Upper lobe of left lung (tissue), 6 donors: Measurements from ENCODE around the gene HPSE2. TPM values are rescaled to one million over a fixed set of nuclear protein-coding genes. Genes with fewer than 3 reads are reported as not detected.

Source experiments
- ATAC-seq, 2 donors: fragments of 200-7000 bp; cut with Tn5 transposase; one replicate each; pipeline ENCODE4 v1.9.1; 2022; ENCODE audit warnings: mild to moderate bottlenecking in 2 of 2, moderate library complexity in 2 of 2; ENCODE audit not compliant: low FRiP score in 2 of 2
- DNase-seq, 2 donors: peaks; one replicate each; pipeline ENCODE4 v3.0.0-alpha.2; 2019 to 2020
- H3K27ac ChIP-seq, 4 donors: fragments of 200-600 bp; sonication (generic); one replicate each; pipeline ENCODE4 v1.5.1; 2016 to 2019
- H3K27me3 ChIP-seq, 4 donors: fragments of 200-600 bp; sonication (generic); one replicate each; pipeline ENCODE4 v1.5.1; 2017 to 2019
- H3K36me3 ChIP-seq, 4 donors: fragments of 200-600 bp; sonication (generic); one replicate each; pipeline ENCODE4 v1.5.1; 2016 to 2019
- H3K4me1 ChIP-seq, 4 donors: fragments of 200-600 bp; sonication (generic); one replicate each; pipeline ENCODE4 v1.5.1; 2018 to 2019
- H3K4me3 ChIP-seq, 4 donors: fragments of 200-600 bp; sonication (generic); one replicate each; pipeline ENCODE4 v1.5.1; 2017 to 2019; ENCODE audit warnings: mild to moderate bottlenecking in 2 of 4, moderate library complexity in 1 of 4
- H3K9me3 ChIP-seq, 4 donors: fragments of 200-600 bp; sonication (generic); one replicate each; pipeline ENCODE4 v1.5.1; 2018 to 2019
- CTCF ChIP-seq, 6 experiments: fragments of 450-650 bp in 4 of 6; fragments of 200-600 bp in 2 of 6; sonication (generic) in 2 of 6; IDR thresholded peaks; one replicate each; pipeline ENCODE4 v1.5.1; 2016 to 2019; ENCODE audit warnings: antibody characterized with exemption in 6 of 6
- EP300 ChIP-seq, 4 donors: sonication (generic); formaldehyde crosslinking; IDR thresholded peaks; one replicate each; pipeline ENCODE4 v1.5.1; 2017; ENCODE audit warnings: antibody characterized with exemption in 4 of 4, control low read depth in 2 of 4
- POLR2A ChIP-seq, 4 donors: fragments of 450-650 bp; IDR thresholded peaks; one replicate each; pipeline ENCODE4 v1.5.1; 2016 to 2017; ENCODE audit warnings: antibody characterized with exemption in 4 of 4, mild to moderate bottlenecking in 2 of 4
- POLR2AphosphoS5 ChIP-seq, 2 donors: sonication (generic); formaldehyde crosslinking; IDR thresholded peaks; one replicate each; pipeline ENCODE4 v1.5.1; 2017; ENCODE audit warnings: antibody characterized with exemption in 2 of 2
- WGBS, 2 donors: methylation state at CpG; one replicate each; pipeline ENCODE4 v1.1.5; 2017 to 2018; 5-methylcytosine and 5-hydroxymethylcytosine counted together
- total RNA-seq, 6 donors: library from RNA; depleted of rRNA in 4 of 6; stranded (reverse); fragments of >200 nt in 4 of 6; gene quantifications; one replicate each; pipeline versions ENCODE4 v1.1.0 to v1.2.1, GENCODE V29; 2016 to 2021
- donor health status: DM: no; HTN: no; CAD: no; lungs with moderate emphysema.
- donor health status: DM: no; HTN: yes; CAD: no; lungs with severe emphysema.

Gene HPSE2
- total RNA-seq, 6 donors from 2014 or later = 0.15 to 1.1 (median 0.91) TPM; not detected in 1

- no peak overlapping the region for H3K27ac ChIP-seq
- no peaks in the 10 kb centered on the region for H3K4me1 ChIP-seq
- H3K9me3 ChIP-seq = no peaks in the 10 kb centered on the region
- DNase-seq (no peak), ATAC-seq (no peak)
- H3K36me3 ChIP-seq = no peaks in the 10 kb centered on the region
- TF ChIP-seq EP300 (IDR thresholded peaks at IDR 0.05) (no peak), POLR2AphosphoS5 (IDR thresholded peaks at IDR 0.05) (no peak), POLR2A (IDR thresholded peaks at IDR 0.05) (no peak), CTCF (IDR thresholded peaks at IDR 0.05) (no peak)
- no peak overlapping the region for H3K4me3 ChIP-seq
- H3K27me3 ChIP-seq = no peaks in the 10 kb centered on the region
- 75 to 90% methylated on average over 2 of the region's 2 CpGs for WGBS, 2 donors
These were observed 150.3 kb downstream of the HPSE2 start for GRCh38 chr10:99085358-99085757.

GRCh38 chr10:99084161-99084560 is 151.5 kb downstream of the HPSE2 start:
- no peak overlapping the region for H3K27ac ChIP-seq
- ATAC-seq (no peak), DNase-seq (no peak)
- no peaks in the 10 kb centered on the region for H3K36me3 ChIP-seq
- no peaks in the 10 kb centered on the region for H3K27me3 ChIP-seq
- WGBS, 2 donors = 59 to 63% methylated on average over 3 of the region's 3 CpGs
- H3K4me3 ChIP-seq = no peak overlapping the region
- TF ChIP-seq POLR2A (IDR thresholded peaks at IDR 0.05) = no peak
- no peak for TF ChIP-seq POLR2AphosphoS5 (IDR thresholded peaks at IDR 0.05)
- TF ChIP-seq EP300 (IDR thresholded peaks at IDR 0.05) = no peak
- TF ChIP-seq CTCF (IDR thresholded peaks at IDR 0.05) = no peak
- H3K4me1 ChIP-seq = no peaks in the 10 kb centered on the region
- H3K9me3 ChIP-seq = no peaks in the 10 kb centered on the region

DNA sequence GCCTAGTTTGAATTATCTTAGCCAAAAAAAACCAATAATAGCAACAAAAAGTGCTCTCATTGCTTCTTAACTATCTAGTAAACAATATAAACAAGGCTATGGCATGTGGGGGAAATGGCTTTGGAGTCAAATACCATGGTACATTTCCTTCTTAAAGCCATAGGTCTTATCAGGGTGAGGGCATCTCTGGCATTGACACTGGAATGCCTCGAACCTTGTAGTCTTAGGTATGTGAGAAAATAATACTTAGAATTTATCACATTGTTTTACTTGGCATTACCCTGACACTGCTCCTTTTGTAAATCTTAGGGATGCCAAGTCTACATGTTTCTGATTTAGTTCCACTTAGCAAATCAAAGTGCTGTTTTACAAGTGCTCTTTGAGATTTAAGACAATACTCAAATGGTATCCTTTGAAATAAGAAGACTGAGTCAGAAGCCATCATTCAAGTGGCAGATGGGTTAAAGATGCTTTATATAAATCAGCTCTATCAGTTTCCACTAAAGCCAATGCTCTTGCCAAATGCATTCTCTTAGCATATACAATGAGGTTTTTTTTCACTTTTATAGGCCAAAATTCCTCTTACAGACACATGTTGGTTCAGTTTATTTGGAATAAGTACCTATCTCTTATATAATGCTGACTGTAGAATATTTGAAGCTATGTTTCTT is 155.2 kb downstream of the HPSE2 start:
- ATAC-seq (no peak), DNase-seq (no peak)
- TF ChIP-seq CTCF (IDR thresholded peaks at IDR 0.05) (no peak), EP300 (IDR thresholded peaks at IDR 0.05) (no peak), POLR2AphosphoS5 (IDR thresholded peaks at IDR 0.05) (no peak), POLR2A (IDR thresholded peaks at IDR 0.05) (no peak)
- no peaks in the 10 kb centered on the region for H3K36me3 ChIP-seq
- H3K27ac ChIP-seq = no peak overlapping the region
- no peaks in the 10 kb centered on the region for H3K9me3 ChIP-seq
- no peaks in the 10 kb centered on the region for H3K4me1 ChIP-seq
- H3K27me3 ChIP-seq = no peaks in the 10 kb centered on the region
- no peak overlapping the region for H3K4me3 ChIP-seq
- WGBS, 2 donors = 38 to 58% methylated on average over 1 of the region's 1 CpG

- Histone ChIP-seq H3K9me3 (no peaks in the 10 kb centered on the region), H3K27me3 (no peaks in the 10 kb centered on the region), H3K36me3 (no peaks in the 10 kb centered on the region), H3K4me3 (no peak overlapping the region), H3K27ac (no peak overlapping the region), H3K4me1 (no peaks in the 10 kb centered on the region)
- DNase-seq (no peak), ATAC-seq (no peak)
- no peak for TF ChIP-seq POLR2AphosphoS5 (IDR thresholded peaks at IDR 0.05)
These were observed 173.1 kb downstream of the HPSE2 start for GRCh38 chr10:99062591-99062990.

- no peaks in the 10 kb centered on the region for H3K36me3 ChIP-seq
- H3K27me3 ChIP-seq = no peaks in the 10 kb centered on the region
- H3K9me3 ChIP-seq = no peaks in the 10 kb centered on the region
- TF ChIP-seq POLR2AphosphoS5 (IDR thresholded peaks at IDR 0.05) = no peak
- no peak for TF ChIP-seq EP300 (IDR thresholded peaks at IDR 0.05)
- TF ChIP-seq POLR2A (IDR thresholded peaks at IDR 0.05) = no peak
- no peak for TF ChIP-seq CTCF (IDR thresholded peaks at IDR 0.05)
- ATAC-seq = no peak
- no peak for DNase-seq
- H3K4me3 ChIP-seq = no peak overlapping the region
- no peak overlapping the region for H3K27ac ChIP-seq
- no peaks in the 10 kb centered on the region for H3K4me1 ChIP-seq
These were observed 176.9 kb downstream of the HPSE2 start for GRCh38 chr10:99058762-99059161.
